ENCODE measurements around the gene RET.

DNA sequence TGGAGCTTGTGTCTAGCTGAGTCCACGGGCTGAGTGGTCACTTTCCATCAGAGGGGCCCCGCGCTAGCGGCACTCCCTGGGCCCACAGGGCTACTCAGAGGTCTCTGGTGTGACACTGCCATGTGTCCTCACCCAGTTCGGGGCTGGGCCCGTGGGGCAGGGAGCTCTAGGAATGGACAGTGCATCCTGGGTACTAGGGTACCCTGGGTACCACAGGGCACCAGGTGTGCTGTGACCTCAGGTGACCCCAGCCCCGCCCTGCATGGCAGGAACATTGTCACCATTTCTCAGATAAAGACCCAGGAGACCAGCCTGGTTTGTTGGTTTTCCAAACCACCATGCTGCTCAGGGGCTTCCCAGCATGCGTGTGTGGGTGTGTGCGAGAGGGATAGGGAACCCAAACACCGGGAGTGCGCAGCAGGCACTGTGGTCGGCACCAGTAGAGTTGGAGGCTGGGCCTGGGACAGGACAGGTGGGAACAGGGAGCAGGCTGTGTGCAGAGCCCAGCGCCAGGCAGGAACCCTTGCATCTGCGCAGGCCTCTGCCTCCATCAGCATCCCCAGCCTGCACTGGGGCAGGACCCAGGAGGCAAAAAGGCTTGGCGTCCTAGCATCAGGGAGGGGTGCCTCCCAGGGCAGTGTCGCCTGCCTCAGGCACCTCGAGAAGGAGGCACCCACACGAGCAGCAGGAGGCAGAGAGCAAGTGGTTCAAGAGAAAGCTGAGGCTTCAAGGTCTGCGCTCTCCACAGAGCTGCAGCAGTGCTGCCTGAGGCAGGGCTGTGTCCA is 42.0 kb downstream of the RET start:
- TF ChIP-seq EZH2 (IDR thresholded peaks at IDR 0.05; ENCODE audit: borderline replicate concordance, low read depth, low read length, poor library complexity, severe bottlenecking) = no peak
- TF ChIP-seq, protein P1, sequence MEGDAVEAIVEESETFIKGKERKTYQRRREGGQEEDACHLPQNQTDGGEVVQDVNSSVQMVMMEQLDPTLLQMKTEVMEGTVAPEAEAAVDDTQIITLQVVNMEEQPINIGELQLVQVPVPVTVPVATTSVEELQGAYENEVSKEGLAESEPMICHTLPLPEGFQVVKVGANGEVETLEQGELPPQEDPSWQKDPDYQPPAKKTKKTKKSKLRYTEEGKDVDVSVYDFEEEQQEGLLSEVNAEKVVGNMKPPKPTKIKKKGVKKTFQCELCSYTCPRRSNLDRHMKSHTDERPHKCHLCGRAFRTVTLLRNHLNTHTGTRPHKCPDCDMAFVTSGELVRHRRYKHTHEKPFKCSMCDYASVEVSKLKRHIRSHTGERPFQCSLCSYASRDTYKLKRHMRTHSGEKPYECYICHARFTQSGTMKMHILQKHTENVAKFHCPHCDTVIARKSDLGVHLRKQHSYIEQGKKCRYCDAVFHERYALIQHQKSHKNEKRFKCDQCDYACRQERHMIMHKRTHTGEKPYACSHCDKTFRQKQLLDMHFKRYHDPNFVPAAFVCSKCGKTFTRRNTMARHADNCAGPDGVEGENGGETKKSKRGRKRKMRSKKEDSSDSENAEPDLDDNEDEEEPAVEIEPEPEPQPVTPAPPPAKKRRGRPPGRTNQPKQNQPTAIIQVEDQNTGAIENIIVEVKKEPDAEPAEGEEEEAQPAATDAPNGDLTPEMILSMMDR (conservative IDR thresholded peaks at IDR 0.05; ENCODE audit: low read depth, low read length) = no peak
